K562 (cell line): ENCODE measurements around the gene SNRNP200. TPM values are rescaled to one million over a fixed set of nuclear protein-coding genes. Genes with fewer than 3 reads are reported as not detected.

ENCODE experiments used
- ARHGAP35 ChIP-seq: fragments of 450-650 bp; IDR thresholded peaks from 2 replicates; pipeline ENCODE4 v1.6.1; 2018; ENCODE audit not compliant: partially characterized antibody
- BHLHE40 ChIP-seq: IDR thresholded peaks from 2 replicates; pipeline ENCODE4 v1.6.1; 2011; ENCODE audit warnings: low read length, improper control_type of control experiment
- FOXA3 ChIP-seq, 2 experiments: fragments of 450-650 bp in 1 of 2; sonication (generic) in 1 of 2; formaldehyde crosslinking; IDR thresholded peaks in 1 of 2; conservative IDR thresholded peaks in 1 of 2; 2 replicates each; pipeline versions ENCODE4 v1.4.0 to v1.8.0; 2020 to 2022; ENCODE audit warnings: mild to moderate bottlenecking in 2 of 2, missing genetic modification reagents in 1 of 2
- FOXK2 ChIP-seq, 2 experiments: fragments of 450-650 bp; IDR thresholded peaks in 1 of 2; conservative IDR thresholded peaks in 1 of 2; 2 replicates each; pipeline ENCODE4 v1.6.1; 2016; ENCODE audit warnings: low read depth in 2 of 2, mild to moderate bottlenecking in 1 of 2
- GABPB1 ChIP-seq: sonication (generic); formaldehyde crosslinking; IDR thresholded peaks from 2 replicates; pipeline ENCODE4 v1.8.0; 2022; ENCODE audit warnings: mild to moderate bottlenecking, missing genetic modification reagents
- GATA2 ChIP-seq: sonication (generic); formaldehyde crosslinking; IDR thresholded peaks from 2 replicates; pipeline ENCODE4 v1.4.0; 2020; ENCODE audit warnings: mild to moderate bottlenecking, missing genetic modification reagents
- GTF2A2 ChIP-seq: IDR thresholded peaks from 2 replicates; pipeline ENCODE4 v1.6.1; 2016; ENCODE audit warnings: mild to moderate bottlenecking, missing genetic modification characterization, missing compliant biosample characterization
- HSF4 ChIP-seq: fragments of 250-450 bp; sonication (Bioruptor Pico); IDR thresholded peaks from 2 replicates; pipeline ENCODE4 v2.1.2; 2022; ENCODE audit warnings: mild to moderate bottlenecking, moderate library complexity, borderline replicate concordance
- MCM2 ChIP-seq: fragments of 450-650 bp; IDR thresholded peaks from 2 replicates; pipeline ENCODE4 v1.6.1; 2017; ENCODE audit warnings: low read depth, mild to moderate bottlenecking
- MED1 ChIP-seq: sonication (generic); formaldehyde crosslinking; IDR thresholded peaks from 2 replicates; pipeline ENCODE4 v1.8.1; 2023; ENCODE audit warnings: missing genetic modification reagents, borderline replicate concordance
- MTF1 ChIP-seq: fragments of 250-450 bp; sonication (Bioruptor Pico); IDR thresholded peaks from 2 replicates; pipeline ENCODE4 v1.9.0; 2021; ENCODE audit warnings: moderate library complexity, mild to moderate bottlenecking, inconsistent platforms, borderline replicate concordance
- NFE2 ChIP-seq: IDR thresholded peaks from 2 replicates; pipeline ENCODE4 v1.6.1; 2014; ENCODE audit warnings: antibody characterized with exemption, low read depth
- RNF2 ChIP-seq: sonication (generic); IDR thresholded peaks from 2 replicates; pipeline ENCODE4 v1.6.1; 2016
- SAP30 ChIP-seq: fragments of 200-600 bp; sonication (generic); IDR thresholded peaks from 2 replicates; pipeline ENCODE4 v1.6.1; 2012; ENCODE audit warnings: borderline replicate concordance, low read depth, mild to moderate bottlenecking, moderate library complexity, low read length, control low read depth, inconsistent platforms; ENCODE audit not compliant: insufficient read depth, poor library complexity, severe bottlenecking
- SIX5 ChIP-seq, 2 experiments: IDR thresholded peaks; 2 replicates each; pipeline ENCODE4 v1.6.1; 2011; ENCODE audit warnings: low read length in 2 of 2, borderline replicate concordance in 1 of 2, low read depth in 1 of 2, mild to moderate bottlenecking in 1 of 2, moderate library complexity in 1 of 2; ENCODE audit not compliant: insufficient read depth in 1 of 2
- SMC3 ChIP-seq: conservative IDR thresholded peaks from 2 replicates; pipeline ENCODE4 v1.6.1; 2011; ENCODE audit warnings: low read depth, low read length, improper control_type of control experiment; ENCODE audit not compliant: insufficient read depth
- TOE1 ChIP-seq, 2 experiments: fragments of 450-650 bp in 1 of 2; sonication (generic) in 1 of 2; formaldehyde crosslinking in 1 of 2; IDR thresholded peaks; 2 replicates each; pipeline versions ENCODE4 v1.7.1 to v1.8.0; 2016 to 2022; ENCODE audit warnings: borderline replicate concordance in 2 of 2, mild to moderate bottlenecking in 2 of 2, antibody characterized with exemption in 1 of 2, inconsistent platforms in 1 of 2, low read depth in 1 of 2, missing genetic modification reagents in 1 of 2, moderate library complexity in 1 of 2
- ZNF589 ChIP-seq: fragments of 200-800 bp; sonication (Bioruptor generic); IDR thresholded peaks from 2 replicates; pipeline ENCODE4 v1.6.1; 2016; ENCODE audit warnings: low read depth, missing genetic modification characterization, missing compliant biosample characterization
- polyA plus RNA-seq, 8 experiments: library from polyadenylated mRNA; depleted of rRNA in 4 of 8; stranded (reverse) in 5 of 8; unstranded in 3 of 8; fragments of >200 nt; fragmentation: Nextera tagmentation in 2 of 8; fragmentation: Illumina TruSeq in 1 of 8; extraction: Ambion mirVana in 2 of 8; extraction: Trizol in 1 of 8; gene quantifications; 2 replicates each; pipeline versions ENCODE4 v1.2.1 to v1.2.3, GENCODE V29; 2011 to 2014; ENCODE audit warnings: inconsistent platforms in 1 of 8, missing spikeins in 1 of 8
- total RNA-seq, 7 experiments: library from RNA; depleted of rRNA in 6 of 7; stranded (reverse); fragments of >200 nt in 6 of 7; fragmentation: Illumina TruSeq in 2 of 7; extraction: Trizol in 2 of 7; gene quantifications; 2 replicates each; pipeline versions ENCODE4 v1.2.1 to v1.2.3, GENCODE V29; 2011 to 2021; ENCODE audit warnings: low replicate concordance in 1 of 7
- TF ChIP-seq, protein P1 (sequence below): sonication (generic); formaldehyde crosslinking; IDR thresholded peaks from 2 replicates; pipeline ENCODE4 v1.8.0; 2023; ENCODE audit warnings: mild to moderate bottlenecking, missing genetic modification reagents
- TF ChIP-seq, protein P2 (sequence below): IDR thresholded peaks from 3 replicates; pipeline ENCODE4 v1.6.1; 2011; ENCODE audit warnings: borderline replicate concordance, mild to moderate bottlenecking; ENCODE audit not compliant: insufficient read length, insufficient read depth
- TF ChIP-seq, protein P3 (sequence below), 2 experiments: fragments of 450-650 bp; IDR thresholded peaks; 2 replicates each; pipeline ENCODE4 v1.6.1; 2018; ENCODE audit warnings: mild to moderate bottlenecking in 2 of 2, low read depth in 1 of 2; ENCODE audit not compliant: partially characterized antibody in 2 of 2

The SNRNP200 gene
- total and polyA plus RNA-seq, 9 of the 15 experiments (the other 6 are each of a cell fraction or from before 2014, with no cell fraction given), result 76.1 to 231 (median 155) TPM

DNA sequence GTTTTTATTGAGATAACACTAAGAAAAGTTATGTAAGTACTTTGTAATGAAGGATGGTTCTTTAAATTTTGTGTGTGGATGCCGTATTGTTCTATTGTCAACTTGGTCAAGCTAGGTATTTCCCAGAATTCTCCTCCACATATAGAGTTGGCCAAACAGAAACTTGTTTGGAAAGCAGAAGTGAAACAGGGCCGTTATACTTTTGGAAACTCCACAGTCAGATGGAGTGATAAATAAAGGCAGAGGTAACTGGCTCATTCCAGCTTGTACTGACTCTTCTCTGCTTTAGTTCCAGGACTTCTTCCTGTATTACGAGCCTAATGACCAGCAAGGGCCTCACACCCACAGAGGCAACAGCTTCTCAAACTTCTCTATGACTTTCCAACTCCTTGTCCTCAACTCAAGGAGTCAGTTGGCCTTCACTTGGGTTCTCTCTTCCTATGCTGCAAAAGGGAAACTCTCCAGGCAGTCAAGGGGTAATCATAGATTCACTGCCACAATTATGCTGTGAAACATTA lies 80.3 kb downstream of the SNRNP200 start (continued):
- no peak for TF ChIP-seq MTF1 (CRISPR knock-in tag)
- TF ChIP-seq HSF4, result no peak
- peak; percentile 74 to 76 for TF ChIP-seq FOXK2 (conservative IDR thresholded peaks at IDR 0.05 in 1 of 2, IDR thresholded peaks at IDR 0.05 in 1 of 2; ENCODE audit: low read depth in 2 of 2)
- TF ChIP-seq GATA2 (CRISPR knock-in tag), result peak; percentile 94
- no peak for TF ChIP-seq GABPB1 (CRISPR knock-in tag)
- TF ChIP-seq BHLHE40, result no peak
- no peak for TF ChIP-seq MED1
- no peak for TF ChIP-seq SAP30
- TF ChIP-seq, protein P1, sequence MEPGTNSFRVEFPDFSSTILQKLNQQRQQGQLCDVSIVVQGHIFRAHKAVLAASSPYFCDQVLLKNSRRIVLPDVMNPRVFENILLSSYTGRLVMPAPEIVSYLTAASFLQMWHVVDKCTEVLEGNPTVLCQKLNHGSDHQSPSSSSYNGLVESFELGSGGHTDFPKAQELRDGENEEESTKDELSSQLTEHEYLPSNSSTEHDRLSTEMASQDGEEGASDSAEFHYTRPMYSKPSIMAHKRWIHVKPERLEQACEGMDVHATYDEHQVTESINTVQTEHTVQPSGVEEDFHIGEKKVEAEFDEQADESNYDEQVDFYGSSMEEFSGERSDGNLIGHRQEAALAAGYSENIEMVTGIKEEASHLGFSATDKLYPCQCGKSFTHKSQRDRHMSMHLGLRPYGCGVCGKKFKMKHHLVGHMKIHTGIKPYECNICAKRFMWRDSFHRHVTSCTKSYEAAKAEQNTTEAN, result no peak
- TF ChIP-seq, protein P2, sequence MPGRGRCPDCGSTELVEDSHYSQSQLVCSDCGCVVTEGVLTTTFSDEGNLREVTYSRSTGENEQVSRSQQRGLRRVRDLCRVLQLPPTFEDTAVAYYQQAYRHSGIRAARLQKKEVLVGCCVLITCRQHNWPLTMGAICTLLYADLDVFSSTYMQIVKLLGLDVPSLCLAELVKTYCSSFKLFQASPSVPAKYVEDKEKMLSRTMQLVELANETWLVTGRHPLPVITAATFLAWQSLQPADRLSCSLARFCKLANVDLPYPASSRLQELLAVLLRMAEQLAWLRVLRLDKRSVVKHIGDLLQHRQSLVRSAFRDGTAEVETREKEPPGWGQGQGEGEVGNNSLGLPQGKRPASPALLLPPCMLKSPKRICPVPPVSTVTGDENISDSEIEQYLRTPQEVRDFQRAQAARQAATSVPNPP, result no peak
- TF ChIP-seq FOXA3 (CRISPR knock-in tag; conservative IDR thresholded peaks at IDR 0.05 in 1 of 2, IDR thresholded peaks at IDR 0.05 in 1 of 2), result peak in 1 of 2 experiments; percentile 55; a peak in 2 of 4 replicates
- no peak for TF ChIP-seq NFE2
- TF ChIP-seq ARHGAP35, result no peak
- TF ChIP-seq SMC3, result no peak
- TF ChIP-seq GTF2A2, result no peak
- TF ChIP-seq, protein P3, sequence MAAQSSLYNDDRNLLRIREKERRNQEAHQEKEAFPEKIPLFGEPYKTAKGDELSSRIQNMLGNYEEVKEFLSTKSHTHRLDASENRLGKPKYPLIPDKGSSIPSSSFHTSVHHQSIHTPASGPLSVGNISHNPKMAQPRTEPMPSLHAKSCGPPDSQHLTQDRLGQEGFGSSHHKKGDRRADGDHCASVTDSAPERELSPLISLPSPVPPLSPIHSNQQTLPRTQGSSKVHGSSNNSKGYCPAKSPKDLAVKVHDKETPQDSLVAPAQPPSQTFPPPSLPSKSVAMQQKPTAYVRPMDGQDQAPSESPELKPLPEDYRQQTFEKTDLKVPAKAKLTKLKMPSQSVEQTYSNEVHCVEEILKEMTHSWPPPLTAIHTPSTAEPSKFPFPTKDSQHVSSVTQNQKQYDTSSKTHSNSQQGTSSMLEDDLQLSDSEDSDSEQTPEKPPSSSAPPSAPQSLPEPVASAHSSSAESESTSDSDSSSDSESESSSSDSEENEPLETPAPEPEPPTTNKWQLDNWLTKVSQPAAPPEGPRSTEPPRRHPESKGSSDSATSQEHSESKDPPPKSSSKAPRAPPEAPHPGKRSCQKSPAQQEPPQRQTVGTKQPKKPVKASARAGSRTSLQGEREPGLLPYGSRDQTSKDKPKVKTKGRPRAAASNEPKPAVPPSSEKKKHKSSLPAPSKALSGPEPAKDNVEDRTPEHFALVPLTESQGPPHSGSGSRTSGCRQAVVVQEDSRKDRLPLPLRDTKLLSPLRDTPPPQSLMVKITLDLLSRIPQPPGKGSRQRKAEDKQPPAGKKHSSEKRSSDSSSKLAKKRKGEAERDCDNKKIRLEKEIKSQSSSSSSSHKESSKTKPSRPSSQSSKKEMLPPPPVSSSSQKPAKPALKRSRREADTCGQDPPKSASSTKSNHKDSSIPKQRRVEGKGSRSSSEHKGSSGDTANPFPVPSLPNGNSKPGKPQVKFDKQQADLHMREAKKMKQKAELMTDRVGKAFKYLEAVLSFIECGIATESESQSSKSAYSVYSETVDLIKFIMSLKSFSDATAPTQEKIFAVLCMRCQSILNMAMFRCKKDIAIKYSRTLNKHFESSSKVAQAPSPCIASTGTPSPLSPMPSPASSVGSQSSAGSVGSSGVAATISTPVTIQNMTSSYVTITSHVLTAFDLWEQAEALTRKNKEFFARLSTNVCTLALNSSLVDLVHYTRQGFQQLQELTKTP (IDR thresholded peaks at IDR 0.05; ENCODE audit: low read depth in 1 of 2, partially characterized antibody in 2 of 2), result peak in 1 of 2 experiments; percentile 59
- TF ChIP-seq RNF2, result peak; percentile 36; the same call in 1 of the 2 replicates
- peak; percentile 96 for TF ChIP-seq ZNF589 (CRISPR knock-in tag)
- TF ChIP-seq SIX5 (IDR thresholded peaks at IDR 0.05; ENCODE audit: borderline replicate concordance in 1 of 2, insufficient read depth in 1 of 2, low read depth in 1 of 2, low read length in 2 of 2), result no peak
- TF ChIP-seq TOE1 (IDR thresholded peaks at IDR 0.05; ENCODE audit: borderline replicate concordance), result no peak
- TF ChIP-seq TOE1 (CRISPR knock-in tag; IDR thresholded peaks at IDR 0.05; ENCODE audit: borderline replicate concordance, low read depth), result no peak
- no peak for TF ChIP-seq MCM2
